ENCODE measurements around the gene GEMIN7. TPM values are rescaled to one million over a fixed set of nuclear protein-coding genes. Genes with fewer than 3 reads are reported as not detected.

Gene GEMIN7
- total and polyA plus RNA-seq, 4 donors, result 10.0 to 25.2 (median 19.4) TPM

GRCh38 chr19:45070861-45071544 is 8.1 kb upstream of the GEMIN7 start (continued):
- TF ChIP-seq ZBTB33 (IDR thresholded peaks at IDR 0.05) (no peak), EGR1 (IDR thresholded peaks at IDR 0.05; ENCODE audit: low read depth in 2 of 2) (no peak), SP1 (IDR thresholded peaks at IDR 0.05) (no peak), GABPA (IDR thresholded peaks at IDR 0.05 in 1 of 2, conservative IDR thresholded peaks at IDR 0.05 in 1 of 2) (no peak), FOXA1 (IDR thresholded peaks at IDR 0.05) (no peak)

GRCh38 chr19:45071545-45071938 is 7.5 kb upstream of the GEMIN7 start:
- peaks cover 0 to 10% (median 2%) of the 10 kb centered on the region in 4 donors for H3K4me1 ChIP-seq (ENCODE audit: control insufficient read depth in 4 of 4, insufficient read depth in 4 of 4, low read length in 3 of 4)
- H3K27ac ChIP-seq (ENCODE audit: low read depth in 1 of 2, low read length in 2 of 2), result no peak overlapping the region
- no peak overlapping the region for H3K9ac ChIP-seq (ENCODE audit: low read depth in 1 of 2, low read length in 2 of 2)
- TF ChIP-seq RXRA (IDR thresholded peaks at IDR 0.05) (no peak), FOXA2 (IDR thresholded peaks at IDR 0.05) (no peak), HNF4G (IDR thresholded peaks at IDR 0.05) (no peak), TAF1 (conservative IDR thresholded peaks at IDR 0.05) (no peak), ZBTB33 (IDR thresholded peaks at IDR 0.05) (no peak), RAD21 (IDR thresholded peaks at IDR 0.05) (no peak), MAX (IDR thresholded peaks at IDR 0.05) (no peak)
- H3K36me3 ChIP-seq (ENCODE audit: control insufficient read depth in 4 of 4, insufficient read depth in 3 of 4, low read depth in 1 of 4, low read length in 3 of 4), result peaks cover 22 to 36% (median 29%) of the 10 kb centered on the region in 4 donors
- 96% methylated on average over 25 of the region's 25 CpGs for WGBS
- DNase-seq (ENCODE audit: low spot score), result no peak
- H3K4me3 ChIP-seq (ENCODE audit: low read depth in 1 of 3, low read length in 3 of 3), result no peak overlapping the region
- no peaks in the 10 kb centered on the region for H3K27me3 ChIP-seq (ENCODE audit: control insufficient read depth in 4 of 4, insufficient read depth in 4 of 4, low read length in 3 of 4)
- H3K9me3 ChIP-seq (ENCODE audit: control insufficient read depth in 4 of 4, low read length in 3 of 4), result no peaks in the 10 kb centered on the region

GRCh38 chr19:45071969-45072790 is 6.9 kb upstream of the GEMIN7 start:
- no peak for DNase-seq (ENCODE audit: low spot score)
- H3K4me1 ChIP-seq (ENCODE audit: control insufficient read depth in 4 of 4, insufficient read depth in 4 of 4, low read length in 3 of 4), result peaks cover 0 to 15% (median 5%) of the 10 kb centered on the region in 4 donors
- H3K9ac ChIP-seq (ENCODE audit: low read depth in 1 of 2, low read length in 2 of 2), result no peak overlapping the region
- no peak for TF ChIP-seq ATF3 (IDR thresholded peaks at IDR 0.05)
- TF ChIP-seq JUND (IDR thresholded peaks at IDR 0.05), result no peak
- no peak for TF ChIP-seq REST (IDR thresholded peaks at IDR 0.05)
- no peak for TF ChIP-seq CTCF (IDR thresholded peaks at IDR 0.05; ENCODE audit: low read depth, low read length, missing input control)
- no peak for TF ChIP-seq HNF4A (conservative IDR thresholded peaks at IDR 0.05)
- TF ChIP-seq MAX (IDR thresholded peaks at IDR 0.05), result no peak
- TF ChIP-seq FOXA1 (IDR thresholded peaks at IDR 0.05), result no peak
- TF ChIP-seq FOXA2 (IDR thresholded peaks at IDR 0.05), result no peak
- TF ChIP-seq RXRA (IDR thresholded peaks at IDR 0.05), result no peak
- 91% methylated on average over 34 of the region's 34 CpGs for WGBS
- no peaks in the 10 kb centered on the region for H3K9me3 ChIP-seq (ENCODE audit: control insufficient read depth in 4 of 4, low read length in 3 of 4)
- no peak overlapping the region for H3K4me3 ChIP-seq (ENCODE audit: low read depth in 1 of 3, low read length in 3 of 3)
- no peaks in the 10 kb centered on the region for H3K27me3 ChIP-seq (ENCODE audit: control insufficient read depth in 4 of 4, insufficient read depth in 4 of 4, low read length in 3 of 4)
- no peak overlapping the region for H3K27ac ChIP-seq (ENCODE audit: low read depth in 1 of 2, low read length in 2 of 2)
- H3K36me3 ChIP-seq (ENCODE audit: control insufficient read depth in 4 of 4, insufficient read depth in 3 of 4, low read depth in 1 of 4, low read length in 3 of 4), result peaks cover 19 to 30% (median 25%) of the 10 kb centered on the region in 4 donors
